GM13976 (cell line): Measurements from ENCODE around the gene AQP12B.

Source experiments
- DNase-seq: peaks from one replicate; pipeline ENCODE4 v3.0.0; 2012; ENCODE audit warnings: low spot score
- in situ Hi-C: fragments of 300-500 bp; cut with MboI; formaldehyde crosslinking; loops from one replicate; pipeline ENCODE4 v1.12.0; 2022; ENCODE audit warnings: low sequenced_read_pairs, mixed read lengths, inconsistent platforms; ENCODE audit not compliant: unreplicated experiment
- TF ChIP-seq, protein P1 (sequence below): IDR thresholded peaks from 2 replicates; pipeline ENCODE4 v1.5.1; 2012; ENCODE audit warnings: borderline replicate concordance, mild to moderate bottlenecking; ENCODE audit not compliant: insufficient read depth; ENCODE audit errors: extremely low read depth, missing control alignments, control extremely low read depth

Gene AQP12B

DNA sequence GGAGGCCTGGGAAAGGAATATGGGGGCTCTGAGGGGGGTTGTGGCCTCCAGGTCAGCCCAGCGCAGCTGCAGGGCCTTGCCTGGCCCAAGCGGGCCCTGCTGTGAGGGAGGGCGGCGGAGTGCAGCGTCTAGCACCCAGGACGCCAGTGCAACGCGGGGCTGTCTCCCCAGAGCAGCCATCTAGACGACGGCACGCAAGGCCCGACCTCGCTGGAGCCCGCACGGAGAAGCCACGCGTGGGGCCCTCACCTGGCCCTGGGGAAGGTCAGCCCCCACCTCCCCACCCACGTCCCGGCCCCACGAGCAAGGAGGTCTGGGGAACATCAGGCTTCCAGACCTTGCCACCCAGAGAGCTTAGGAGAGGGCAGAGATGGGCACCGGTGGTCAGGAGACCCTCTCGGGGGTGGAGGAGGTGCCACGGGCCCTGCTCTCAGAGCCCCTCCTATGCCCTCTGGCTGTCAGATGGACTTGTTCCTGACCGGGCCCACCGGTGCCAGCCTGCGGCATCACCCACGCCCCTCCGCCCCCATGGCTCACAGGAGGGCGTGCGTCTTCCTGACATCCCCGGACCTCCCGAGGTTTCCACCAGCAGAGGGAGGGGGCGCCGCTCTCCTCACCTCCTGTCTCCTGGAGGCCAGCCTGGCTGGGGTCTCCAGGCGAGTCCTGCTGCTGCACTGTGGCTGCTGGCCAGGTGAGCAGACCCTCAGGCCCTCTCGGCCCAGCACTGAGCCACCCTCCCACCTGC lies 40.5 kb downstream of the AQP12B start:
- no peak for DNase-seq
- TF ChIP-seq, protein P1, sequence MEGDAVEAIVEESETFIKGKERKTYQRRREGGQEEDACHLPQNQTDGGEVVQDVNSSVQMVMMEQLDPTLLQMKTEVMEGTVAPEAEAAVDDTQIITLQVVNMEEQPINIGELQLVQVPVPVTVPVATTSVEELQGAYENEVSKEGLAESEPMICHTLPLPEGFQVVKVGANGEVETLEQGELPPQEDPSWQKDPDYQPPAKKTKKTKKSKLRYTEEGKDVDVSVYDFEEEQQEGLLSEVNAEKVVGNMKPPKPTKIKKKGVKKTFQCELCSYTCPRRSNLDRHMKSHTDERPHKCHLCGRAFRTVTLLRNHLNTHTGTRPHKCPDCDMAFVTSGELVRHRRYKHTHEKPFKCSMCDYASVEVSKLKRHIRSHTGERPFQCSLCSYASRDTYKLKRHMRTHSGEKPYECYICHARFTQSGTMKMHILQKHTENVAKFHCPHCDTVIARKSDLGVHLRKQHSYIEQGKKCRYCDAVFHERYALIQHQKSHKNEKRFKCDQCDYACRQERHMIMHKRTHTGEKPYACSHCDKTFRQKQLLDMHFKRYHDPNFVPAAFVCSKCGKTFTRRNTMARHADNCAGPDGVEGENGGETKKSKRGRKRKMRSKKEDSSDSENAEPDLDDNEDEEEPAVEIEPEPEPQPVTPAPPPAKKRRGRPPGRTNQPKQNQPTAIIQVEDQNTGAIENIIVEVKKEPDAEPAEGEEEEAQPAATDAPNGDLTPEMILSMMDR: no peak
- in situ Hi-C loops: no loop called here

DNA sequence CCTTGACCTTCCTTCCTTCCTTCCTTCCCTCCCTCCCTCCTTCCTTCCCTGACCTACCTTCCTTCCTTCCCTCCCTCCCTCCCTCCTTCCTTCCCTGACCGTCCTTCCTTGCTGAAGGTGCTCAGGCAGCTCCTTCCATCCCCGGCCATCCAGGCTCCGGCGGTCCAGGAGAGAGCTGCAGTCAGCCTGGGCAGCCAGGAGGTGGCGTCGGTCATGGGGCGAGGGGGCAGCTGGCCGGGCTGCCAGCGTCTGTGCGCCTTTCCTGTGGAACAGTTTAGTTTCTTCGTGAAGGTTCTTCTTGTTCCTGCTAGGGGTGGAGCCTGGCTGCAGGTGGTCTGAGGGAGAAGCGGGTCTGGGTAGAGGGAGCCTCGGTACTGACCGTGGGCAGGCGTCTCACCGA lies 41.7 kb downstream of the AQP12B start:
- TF ChIP-seq, protein P1: no peak
- no peak for DNase-seq
- in situ Hi-C loops: no loop called here

DNA sequence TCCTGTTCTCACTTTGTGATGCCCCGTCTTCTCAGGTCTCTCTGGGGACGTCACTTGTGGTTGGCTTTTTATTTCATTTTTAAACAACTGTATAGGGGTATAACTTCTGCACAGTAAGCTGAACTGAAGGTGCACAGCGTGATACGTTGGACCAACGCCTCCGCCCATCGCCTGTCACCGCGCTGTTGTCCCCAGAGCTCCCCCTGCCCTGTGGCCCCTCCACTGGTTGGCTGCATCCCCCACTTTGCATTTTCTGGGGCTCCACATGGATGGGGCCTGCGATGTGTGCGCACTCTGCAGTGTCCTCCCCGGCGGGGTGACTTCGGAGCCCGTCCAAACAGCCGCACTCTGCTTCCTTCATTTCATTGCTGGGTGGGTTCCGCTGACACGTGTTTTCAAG lies 43.1 kb downstream of the AQP12B start:
- TF ChIP-seq, protein P1: no peak
- DNase-seq: no peak

DNA sequence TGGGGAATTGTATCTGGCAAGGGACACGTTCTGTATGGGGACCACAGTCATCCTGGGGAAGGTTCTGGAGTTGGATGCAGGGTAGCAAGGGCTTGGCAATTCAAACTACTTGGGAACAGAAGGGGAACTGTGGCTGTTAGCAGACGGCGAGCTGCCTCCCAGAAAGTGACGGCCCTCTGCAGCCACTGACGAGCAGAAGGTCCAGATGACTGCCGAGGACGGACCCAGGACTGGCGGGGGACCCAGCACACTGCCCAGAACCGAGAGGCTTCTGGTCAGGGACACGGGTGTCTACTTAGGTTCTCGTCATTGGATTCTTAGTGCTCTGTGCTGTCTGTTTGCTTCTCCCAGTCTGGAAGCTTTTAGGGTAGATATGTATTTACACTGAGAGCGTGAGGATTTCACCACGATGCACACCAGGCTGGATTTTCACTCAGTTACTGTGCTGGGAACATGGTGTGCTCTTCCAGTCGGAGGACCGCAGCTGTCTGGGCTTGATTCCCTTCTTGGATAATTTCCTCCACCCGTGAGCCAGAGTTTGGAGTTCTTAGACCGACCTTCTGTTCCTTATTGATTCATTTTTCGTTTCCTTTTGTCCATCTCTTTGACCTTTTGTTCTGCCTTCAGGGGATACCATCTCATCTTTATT lies 44.0 kb downstream of the AQP12B start:
- in situ Hi-C loops: no loop called here
- TF ChIP-seq, protein P1: no peak
- DNase-seq: no peak

More for the DNA sequence above, 43.1 kb downstream of the AQP12B start:
- in situ Hi-C loops: no loop called here

DNA sequence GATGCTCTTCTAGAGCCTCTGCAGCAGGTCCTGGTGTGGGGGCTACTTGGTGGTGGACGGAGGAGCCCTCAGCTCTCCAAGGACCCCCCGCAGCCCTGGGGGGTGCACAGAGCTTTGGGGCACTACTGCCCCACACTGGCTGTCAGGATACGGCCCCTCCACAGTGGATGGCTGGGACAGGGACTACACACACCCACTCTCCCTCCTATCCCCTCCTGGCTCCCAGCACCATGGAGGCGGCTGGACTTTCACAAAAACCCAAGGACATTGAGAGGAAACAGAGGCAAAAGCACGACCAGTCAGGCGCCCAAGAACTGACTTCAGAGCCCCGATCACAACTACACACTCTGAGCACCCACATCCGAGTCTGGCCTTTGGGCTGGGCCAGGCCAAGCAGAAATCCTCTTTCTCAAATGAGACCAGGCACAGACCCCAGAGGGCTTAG lies 44.8 kb downstream of the AQP12B start:
- in situ Hi-C loops: no loop called here
- no peak for DNase-seq
- TF ChIP-seq, protein P1: no peak

DNA sequence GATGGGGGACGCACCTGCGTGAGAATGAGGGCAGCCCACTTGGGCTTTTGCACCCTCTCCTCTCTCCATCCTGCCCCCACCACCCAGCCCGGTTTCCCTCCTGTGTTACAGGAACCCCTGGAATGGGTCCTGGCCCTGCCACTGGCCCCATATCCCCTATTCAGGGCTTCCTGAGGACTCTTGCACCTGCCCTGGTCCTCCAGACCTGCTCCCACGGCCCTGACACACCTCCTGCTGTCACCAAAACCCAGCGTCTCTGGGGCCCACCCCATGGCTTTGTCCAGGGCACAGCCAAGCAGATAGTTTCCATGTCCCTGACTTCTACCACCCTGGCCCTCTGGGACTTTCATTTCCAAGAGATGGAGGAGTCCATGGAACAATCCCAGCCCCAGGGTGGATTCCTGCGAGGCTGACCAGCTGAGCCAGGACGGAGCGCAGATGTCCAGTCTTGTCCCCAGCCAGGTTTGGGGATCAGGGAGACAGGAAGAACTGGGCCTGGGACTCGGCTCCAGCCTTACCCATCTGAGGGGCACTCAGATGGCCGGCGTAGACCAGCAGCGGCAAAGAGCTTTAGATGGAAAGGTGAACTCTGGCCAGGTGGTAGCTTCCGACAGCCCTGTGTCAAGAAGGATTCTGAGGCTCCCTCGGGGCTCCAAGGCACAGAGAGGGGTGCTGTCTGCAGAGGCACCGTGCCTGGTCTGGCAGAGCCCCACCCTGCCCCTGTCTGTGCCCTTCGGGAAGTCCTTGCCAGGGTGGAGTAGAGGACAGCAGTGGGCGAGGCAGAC lies 45.4 kb downstream of the AQP12B start:
- no peak for DNase-seq
- in situ Hi-C loops: no loop called here
- TF ChIP-seq, protein P1: no peak
